Neural progenitor cell (in vitro differentiated cells): ENCODE results near the gene ARL15.

Experiments
- CTCF ChIP-seq: fragments of 200-600 bp; sonication (generic); IDR thresholded peaks from 2 replicates; pipeline ENCODE4 v1.5.1; 2017; ENCODE audit warnings: antibody characterized with exemption, mild to moderate bottlenecking
- EZH2 ChIP-seq: fragments of 200-600 bp; sonication (generic); IDR thresholded peaks from 2 replicates; pipeline ENCODE4 v1.6.1; 2017; ENCODE audit warnings: antibody characterized with exemption, mild to moderate bottlenecking, moderate library complexity

GRCh38 chr5:54332720-54333119 lies 22.3 kb upstream of the ARL15 start:
- TF ChIP-seq CTCF: no peak
- TF ChIP-seq EZH2: no peak
